Spleen (tissue), 11 donors: ENCODE data around the gene LRRN2. TPM values are rescaled to one million over a fixed set of nuclear protein-coding genes. Genes with fewer than 3 reads are reported as not detected.

ENCODE experiments used
- DNase-seq: peaks from one replicate; pipeline ENCODE4 v3.0.0-alpha.2; 2020
- H3K27ac ChIP-seq, 8 donors: fragments of 200-600 bp; sonication (generic) in 7 of 8; 1 replicate in 4 of 8; 2 replicates in 4 of 8; pipeline versions ENCODE4 v1.5.0 to v1.8.0; 2016 to 2021; ENCODE audit warnings: inconsistent platforms in 4 of 8, mild to moderate bottlenecking in 4 of 8, moderate library complexity in 1 of 8
- H3K27me3 ChIP-seq, 7 donors: fragments of 200-600 bp; sonication (generic) in 6 of 7; replicated peaks in 1 of 7; 1 replicate in 4 of 7; 2 replicates in 3 of 7; pipeline versions ENCODE4 v1.5.0 to v1.8.0; 2016 to 2021; ENCODE audit warnings: inconsistent platforms in 3 of 7, mild to moderate bottlenecking in 1 of 7
- H3K36me3 ChIP-seq, 6 donors: fragments of 200-600 bp; sonication (generic) in 5 of 6; 1 replicate in 4 of 6; 2 replicates in 2 of 6; pipeline versions ENCODE4 v1.5.0 to v1.8.0; 2016 to 2021; ENCODE audit warnings: inconsistent platforms in 2 of 6
- H3K4me1 ChIP-seq, 6 donors: fragments of 200-600 bp; sonication (generic) in 5 of 6; 1 replicate in 3 of 6; 2 replicates in 3 of 6; pipeline versions ENCODE4 v1.5.0 to v1.8.0; 2016 to 2021; ENCODE audit warnings: inconsistent platforms in 3 of 6
- H3K4me3 ChIP-seq, 8 donors: fragments of 200-600 bp; sonication (generic) in 7 of 8; 1 replicate in 4 of 8; 2 replicates in 4 of 8; pipeline versions ENCODE4 v1.5.0 to v1.8.0; 2016 to 2021; ENCODE audit warnings: inconsistent platforms in 4 of 8, mild to moderate bottlenecking in 4 of 8, moderate library complexity in 2 of 8
- H3K9me3 ChIP-seq, 8 donors: fragments of 200-600 bp; sonication (generic) in 7 of 8; 1 replicate in 4 of 8; 2 replicates in 4 of 8; pipeline versions ENCODE4 v1.5.0 to v1.8.0; 2016 to 2021; ENCODE audit warnings: inconsistent platforms in 4 of 8
- POLR2A ChIP-seq, 3 donors: fragments of 450-650 bp; IDR thresholded peaks; one replicate each; pipeline ENCODE4 v1.5.1; 2017; ENCODE audit warnings: antibody characterized with exemption in 3 of 3, mild to moderate bottlenecking in 1 of 3
- POLR2AphosphoS5 ChIP-seq, 3 donors: sonication (generic); formaldehyde crosslinking; IDR thresholded peaks; one replicate each; pipeline ENCODE4 v1.5.1; 2017; ENCODE audit warnings: antibody characterized with exemption in 3 of 3
- WGBS, 5 donors: extraction: QIAGEN DNeasy Blood & Tissue Kit in 3 of 5; methylation state at CpG; one replicate each; pipeline versions ENCODE4 v1.1.5 to v1.1.7; 2013 to 2018; 5-methylcytosine and 5-hydroxymethylcytosine counted together
- intact Hi-C: fragments of 100-400 bp; cut with DNase I; formaldehyde crosslinking; loops from one replicate; pipeline ENCODE4 v1.15.0; 2023; ENCODE audit warnings: low total_unique reads
- polyA plus RNA-seq, 3 donors: library from polyadenylated mRNA; stranded (reverse); fragments of 200-250 nt; gene quantifications; one replicate each; pipeline ENCODE4 v1.2.1, GENCODE V29; 2013
- total RNA-seq, 7 donors: library from RNA; depleted of rRNA in 3 of 7; stranded (reverse); fragments of >200 nt in 3 of 7; fragmentation: NEBNext Ultra II Directional in 4 of 7; extraction: Animal tissue kit (Norgen Biotek cat#: 25700) in 4 of 7; gene quantifications; one replicate each; pipeline versions ENCODE4 v1.1.0 to v1.2.1, GENCODE V29; 2016 to 2021
- TF ChIP-seq, protein P1 (sequence below), 11 experiments: fragments of 200-600 bp in 7 of 11; fragments of 450-650 bp in 4 of 11; sonication (generic) in 4 of 11; IDR thresholded peaks in 8 of 11; conservative IDR thresholded peaks in 3 of 11; 1 replicate in 7 of 11; 2 replicates in 4 of 11; pipeline versions ENCODE4 v1.4.0 to v1.8.0; 2016 to 2021; ENCODE audit warnings: antibody characterized with exemption in 11 of 11, inconsistent platforms in 4 of 11, mild to moderate bottlenecking in 1 of 11
- donor health status: healthy with polysubstance abuse.
- donor health status: DM: no; HTN: no; CAD: no; lungs with moderate emphysema.
- donor health status: DM: no; HTN: no; CAD: no.
- donor health status: Bipolar disorder and iron deficiency.
- donor health status: healthy.
- donor health status: DM: no; HTN: no; CAD: no.
- donor health status: DM: yes; HTN: yes; CAD: no.

LRRN2 gene
- total and polyA plus RNA-seq, 10 donors: 1.6 to 11.9 (median 4.5) TPM

DNA sequence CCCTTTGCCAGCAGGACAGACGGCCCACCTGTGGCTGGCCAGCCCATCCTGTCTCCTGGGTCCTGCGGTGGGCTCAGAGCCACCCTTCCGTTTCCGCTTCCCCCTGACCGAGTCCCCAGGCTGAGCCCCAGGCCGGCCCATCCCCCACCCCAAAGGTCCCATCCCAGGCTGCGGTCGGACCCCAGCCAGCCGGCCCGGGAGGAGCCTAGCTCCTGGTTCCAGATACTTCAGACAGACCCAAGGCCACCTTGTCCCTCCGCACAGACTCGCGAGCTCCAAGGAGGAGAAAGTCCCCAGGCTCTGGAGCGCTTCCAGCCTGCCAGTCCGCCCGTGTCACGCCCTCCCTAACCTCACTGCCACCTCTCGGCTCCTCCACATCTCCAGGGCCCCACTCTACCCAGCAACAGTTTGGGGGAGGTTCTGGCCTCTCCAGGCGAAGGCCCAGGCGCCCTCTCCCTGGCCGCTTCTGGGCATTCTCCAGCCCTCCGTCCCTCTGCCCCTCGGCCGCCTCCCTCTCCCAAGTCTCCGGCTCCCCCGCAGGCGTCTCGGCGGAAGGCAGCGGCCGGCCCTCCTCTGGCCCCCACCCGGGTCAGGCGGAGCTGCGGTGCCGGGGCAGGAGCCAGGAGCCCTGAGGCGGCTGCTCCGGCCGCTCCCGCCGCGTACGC is 835 bp downstream of the LRRN2 start:
- peak overlapping the region in 7 of 8 donors; percentile 5 to 70 (median 59) for H3K27ac ChIP-seq
- peaks cover 11 to 29% (median 25%) of the 10 kb centered on the region in 6 donors for H3K4me1 ChIP-seq
- no peaks in the 10 kb centered on the region for H3K9me3 ChIP-seq
- 0 to 7% (median 1%) methylated on average over 17 to 42 of the region's 42 CpGs for WGBS, 5 donors
- no peaks in the 10 kb centered on the region for H3K36me3 ChIP-seq
- peaks cover 0 to 47% (median 22%) of the 10 kb centered on the region in 7 donors for H3K27me3 ChIP-seq
- intact Hi-C loops: no loop called here
- DNase-seq: no peak
- TF ChIP-seq POLR2AphosphoS5 (IDR thresholded peaks at IDR 0.05): peak in 2 of 3 donors; percentile 36 to 52
- no peak for TF ChIP-seq POLR2A (IDR thresholded peaks at IDR 0.05)
- TF ChIP-seq, protein P1, sequence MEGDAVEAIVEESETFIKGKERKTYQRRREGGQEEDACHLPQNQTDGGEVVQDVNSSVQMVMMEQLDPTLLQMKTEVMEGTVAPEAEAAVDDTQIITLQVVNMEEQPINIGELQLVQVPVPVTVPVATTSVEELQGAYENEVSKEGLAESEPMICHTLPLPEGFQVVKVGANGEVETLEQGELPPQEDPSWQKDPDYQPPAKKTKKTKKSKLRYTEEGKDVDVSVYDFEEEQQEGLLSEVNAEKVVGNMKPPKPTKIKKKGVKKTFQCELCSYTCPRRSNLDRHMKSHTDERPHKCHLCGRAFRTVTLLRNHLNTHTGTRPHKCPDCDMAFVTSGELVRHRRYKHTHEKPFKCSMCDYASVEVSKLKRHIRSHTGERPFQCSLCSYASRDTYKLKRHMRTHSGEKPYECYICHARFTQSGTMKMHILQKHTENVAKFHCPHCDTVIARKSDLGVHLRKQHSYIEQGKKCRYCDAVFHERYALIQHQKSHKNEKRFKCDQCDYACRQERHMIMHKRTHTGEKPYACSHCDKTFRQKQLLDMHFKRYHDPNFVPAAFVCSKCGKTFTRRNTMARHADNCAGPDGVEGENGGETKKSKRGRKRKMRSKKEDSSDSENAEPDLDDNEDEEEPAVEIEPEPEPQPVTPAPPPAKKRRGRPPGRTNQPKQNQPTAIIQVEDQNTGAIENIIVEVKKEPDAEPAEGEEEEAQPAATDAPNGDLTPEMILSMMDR (IDR thresholded peaks at IDR 0.05 in 8 of 11, conservative IDR thresholded peaks at IDR 0.05 in 3 of 11): no peak
- H3K4me3 ChIP-seq: peak overlapping the region; percentile 9 to 69 (median 44)

DNA sequence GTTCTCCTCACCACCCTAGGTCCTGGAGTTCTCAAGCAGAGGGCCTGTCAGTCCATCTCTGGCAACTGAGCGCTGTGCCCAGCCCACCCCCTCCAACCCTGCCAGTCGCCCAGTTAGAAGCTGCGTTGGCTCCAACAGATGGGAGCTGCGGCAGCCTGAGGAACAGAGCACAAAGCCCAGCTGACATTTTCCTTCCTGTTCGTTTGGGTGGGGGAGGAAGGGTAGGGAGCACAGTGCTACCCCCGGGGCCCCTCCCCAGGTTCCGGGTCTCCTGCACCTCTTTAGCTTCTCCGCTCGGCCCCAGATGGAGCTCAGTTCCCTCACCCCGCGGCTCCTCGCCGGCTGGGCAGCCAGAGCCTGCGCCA is 1.4 kb downstream of the LRRN2 start:
- H3K36me3 ChIP-seq: no peaks in the 10 kb centered on the region
- peaks cover 11 to 29% (median 25%) of the 10 kb centered on the region in 6 donors for H3K4me1 ChIP-seq
- peaks cover 0 to 47% (median 22%) of the 10 kb centered on the region in 7 donors for H3K27me3 ChIP-seq
- WGBS, 5 donors: 3 to 9% (median 5%) methylated on average over 8 to 14 of the region's 14 CpGs
- no peak for DNase-seq
- peak overlapping the region; percentile 9 to 69 (median 44) for H3K4me3 ChIP-seq
- H3K9me3 ChIP-seq: no peaks in the 10 kb centered on the region
- H3K27ac ChIP-seq: peak overlapping the region in 6 of 8 donors; percentile 54 to 70 (median 62)
- TF ChIP-seq POLR2AphosphoS5 (IDR thresholded peaks at IDR 0.05): no peak
- TF ChIP-seq, protein P1 (IDR thresholded peaks at IDR 0.05 in 8 of 11, conservative IDR thresholded peaks at IDR 0.05 in 3 of 11): no peak
- TF ChIP-seq POLR2A (IDR thresholded peaks at IDR 0.05): no peak
- intact Hi-C loops: no loop called here

DNA sequence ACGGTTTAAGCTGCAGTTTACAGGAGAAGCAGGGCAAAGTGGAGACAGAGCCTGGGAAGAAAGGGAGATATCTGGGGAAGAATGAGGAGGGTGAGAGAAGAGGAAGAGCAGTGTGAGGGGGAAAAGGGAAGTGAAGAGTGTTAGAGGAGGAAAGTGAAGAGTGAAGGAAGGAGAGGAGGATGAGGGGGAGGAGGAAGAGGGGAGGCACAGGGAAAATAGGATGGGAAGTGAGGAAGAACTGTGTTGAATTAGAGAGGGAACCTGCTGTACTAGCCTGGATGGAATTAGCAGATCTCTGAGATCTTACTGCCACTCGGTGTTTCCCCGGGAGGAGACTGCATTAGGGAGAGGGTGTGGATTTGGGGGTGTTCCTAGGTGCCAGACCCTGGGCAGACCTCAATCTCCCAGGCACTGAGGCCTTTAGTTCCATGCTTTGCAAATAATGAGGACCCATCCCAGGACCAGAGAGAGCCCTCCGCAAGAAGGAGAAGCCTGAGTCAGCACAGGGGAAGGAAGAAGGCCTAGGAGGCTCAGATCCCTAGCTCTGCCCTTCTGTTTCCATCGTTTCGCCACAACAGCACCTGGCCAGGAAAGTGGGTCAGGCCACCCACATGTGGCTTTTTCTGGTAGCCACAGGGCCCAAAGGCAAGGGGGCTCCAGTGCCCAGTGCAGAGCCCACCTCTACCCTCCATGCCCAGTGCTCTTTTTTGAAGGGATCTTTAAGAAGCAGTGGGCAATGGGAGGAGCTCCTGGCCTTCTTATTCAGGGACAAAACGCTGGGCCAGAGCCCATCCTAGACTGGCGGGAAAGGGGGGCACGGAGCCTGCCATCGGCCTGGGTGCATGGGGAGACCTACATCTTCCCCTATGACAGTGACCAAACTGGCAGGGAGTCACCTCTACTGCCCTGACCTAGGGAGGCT is 2.0 kb downstream of the LRRN2 start:
- Histone ChIP-seq H3K36me3 (no peaks in the 10 kb centered on the region), H3K9me3 (no peaks in the 10 kb centered on the region), H3K4me3 (peak overlapping the region in 6 of 8 donors; percentile 6 to 69 (median 44)), H3K27me3 (peaks cover 0 to 47% (median 22%) of the 10 kb centered on the region in 7 donors), H3K4me1 (peaks cover 11 to 29% (median 25%) of the 10 kb centered on the region in 6 donors), H3K27ac (peak overlapping the region in 5 of 8 donors; percentile 4 to 70 (median 65))
- TF ChIP-seq, protein P1 (IDR thresholded peaks at IDR 0.05 in 8 of 11, conservative IDR thresholded peaks at IDR 0.05 in 3 of 11): no peak
- TF ChIP-seq POLR2AphosphoS5 (IDR thresholded peaks at IDR 0.05) (no peak), POLR2A (IDR thresholded peaks at IDR 0.05) (no peak)
- intact Hi-C loops: no loop called here
- DNase-seq: no peak
- WGBS, 5 donors: 58 to 74% (median 67%) methylated on average over 4 to 10 of the region's 10 CpGs
